Measurements from ENCODE around the gene ATP4B. TPM values are rescaled to one million over a fixed set of nuclear protein-coding genes. Genes with fewer than 3 reads are reported as not detected.

ATP4B gene
- total RNA-seq, 1 experiment from 2014 or later = not detected

DNA sequence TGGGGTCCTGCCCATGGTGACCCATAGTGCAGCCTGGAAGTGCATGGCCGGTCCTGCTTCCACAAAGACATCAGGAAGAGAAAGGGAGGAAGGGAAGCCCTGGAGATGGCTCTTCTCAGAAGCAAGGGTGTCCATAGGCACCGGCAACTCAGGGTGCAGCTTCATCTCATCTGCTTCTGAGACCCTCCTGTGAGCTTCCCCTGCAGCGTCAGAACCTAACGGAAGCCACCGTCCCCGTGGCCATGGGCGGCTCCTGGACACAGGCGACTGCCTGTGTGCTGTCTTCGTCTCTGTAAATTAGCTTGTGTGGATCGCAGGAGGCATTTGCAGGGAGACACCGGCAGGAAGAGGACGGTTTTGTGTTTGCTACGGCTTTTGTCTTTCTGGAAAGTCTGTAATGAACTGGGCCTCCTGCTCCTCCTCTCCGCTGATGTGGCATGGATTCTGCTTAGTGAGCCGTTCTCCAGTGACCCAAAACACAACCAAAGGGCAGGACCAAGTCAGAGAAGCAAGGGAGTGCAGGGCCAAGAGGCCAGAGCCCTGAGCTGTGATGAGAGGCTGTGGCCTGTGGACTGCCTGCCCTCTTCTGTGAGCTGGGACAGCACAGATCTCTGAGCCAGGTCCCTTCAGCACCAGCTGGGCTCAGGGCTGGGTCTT is 2.5 kb downstream of the ATP4B start:
- H3K4me3 Mint-ChIP-seq = no peak overlapping the region
- H3K9me3 Mint-ChIP-seq = no peaks in the 10 kb centered on the region
- Histone ChIP-seq H3K9me3 (ENCODE audit: control insufficient read depth, low read depth, low read length) (no peaks in the 10 kb centered on the region), H3K9ac (ENCODE audit: extremely low read depth, insufficient read length, low read length) (no peak overlapping the region), H2BK12ac (ENCODE audit: insufficient read length, low read depth, low read length) (no peak overlapping the region), H2BK20ac (ENCODE audit: low read depth, low read length, poor library complexity, severe bottlenecking) (no peak overlapping the region), H4K8ac (replicated peaks; ENCODE audit: insufficient read length, low read depth, low read length) (no peak overlapping the region), H3T11ph (ENCODE audit: low read length) (no peak overlapping the region), H3K79me2 (ENCODE audit: insufficient read depth, low read length) (no peaks in the 10 kb centered on the region), H2AK5ac (ENCODE audit: insufficient read length, low read length) (no peak overlapping the region), H3K56ac (ENCODE audit: insufficient read length, low read depth, low read length) (no peak overlapping the region), H4K91ac (ENCODE audit: insufficient read length, low read depth, low read length) (no peak overlapping the region), H3K23me2 (ENCODE audit: insufficient read length, low read depth, low read length, poor library complexity, severe bottlenecking) (no peaks in the 10 kb centered on the region), H2BK15ac (ENCODE audit: low read depth, low read length) (no peak overlapping the region), H3K4me1 (ENCODE audit: insufficient read depth, low read length) (no peaks in the 10 kb centered on the region), H3K27ac (ENCODE audit: insufficient read length, low read depth, low read length) (no peak overlapping the region), H3K4me2 (ENCODE audit: insufficient read depth, insufficient read length, low read length) (no peak overlapping the region), H4K20me1 (ENCODE audit: control insufficient read depth, insufficient read depth, insufficient read length) (no peaks in the 10 kb centered on the region), H3K14ac (ENCODE audit: insufficient read depth, low read length) (no peak overlapping the region), H3K4ac (ENCODE audit: low read depth, low read length) (no peak overlapping the region), H2BK5ac (ENCODE audit: insufficient read length, low read length) (no peak overlapping the region), H3K23ac (ENCODE audit: insufficient read length, low read depth, low read length) (no peak overlapping the region), H4K5ac (ENCODE audit: insufficient read length, low read depth, low read length) (no peak overlapping the region), H3K27me3 (ENCODE audit: insufficient read depth, low read length) (no peaks in the 10 kb centered on the region), H2BK120ac (ENCODE audit: low read depth, low read length, poor library complexity, severe bottlenecking) (no peak overlapping the region), H3K79me1 (ENCODE audit: insufficient read depth, low read depth, low read length, poor library complexity, severe bottlenecking) (no peaks in the 10 kb centered on the region), H3K18ac (ENCODE audit: insufficient read length, low read depth, low read length) (no peak overlapping the region), H2AFZ (ENCODE audit: low read length) (no peak overlapping the region)
- H3K27ac Mint-ChIP-seq = no peak overlapping the region
- H3K36me3 Mint-ChIP-seq (ENCODE audit: insufficient read depth in 1 of 3, low read depth in 3 of 3) = no peaks in the 10 kb centered on the region
- H3K4me1 Mint-ChIP-seq = peaks cover 2 to 3% of the 10 kb centered on the region in 2 experiments; a peak in 2 of 4 replicates
- no peaks in the 10 kb centered on the region; the same call in 1 of the 2 replicates for H3K27me3 Mint-ChIP-seq (ENCODE audit: low read depth)
- TF ChIP-seq, protein P1, sequence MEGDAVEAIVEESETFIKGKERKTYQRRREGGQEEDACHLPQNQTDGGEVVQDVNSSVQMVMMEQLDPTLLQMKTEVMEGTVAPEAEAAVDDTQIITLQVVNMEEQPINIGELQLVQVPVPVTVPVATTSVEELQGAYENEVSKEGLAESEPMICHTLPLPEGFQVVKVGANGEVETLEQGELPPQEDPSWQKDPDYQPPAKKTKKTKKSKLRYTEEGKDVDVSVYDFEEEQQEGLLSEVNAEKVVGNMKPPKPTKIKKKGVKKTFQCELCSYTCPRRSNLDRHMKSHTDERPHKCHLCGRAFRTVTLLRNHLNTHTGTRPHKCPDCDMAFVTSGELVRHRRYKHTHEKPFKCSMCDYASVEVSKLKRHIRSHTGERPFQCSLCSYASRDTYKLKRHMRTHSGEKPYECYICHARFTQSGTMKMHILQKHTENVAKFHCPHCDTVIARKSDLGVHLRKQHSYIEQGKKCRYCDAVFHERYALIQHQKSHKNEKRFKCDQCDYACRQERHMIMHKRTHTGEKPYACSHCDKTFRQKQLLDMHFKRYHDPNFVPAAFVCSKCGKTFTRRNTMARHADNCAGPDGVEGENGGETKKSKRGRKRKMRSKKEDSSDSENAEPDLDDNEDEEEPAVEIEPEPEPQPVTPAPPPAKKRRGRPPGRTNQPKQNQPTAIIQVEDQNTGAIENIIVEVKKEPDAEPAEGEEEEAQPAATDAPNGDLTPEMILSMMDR (conservative IDR thresholded peaks at IDR 0.05) = no peak
- DNase-seq = no peak
- no CpG with 5 or more reads among the region's 15 CpGs for WGBS (ENCODE audit: extremely low coverage, insufficient read length, low lambda C conversion rate)

Data from H9 (cell line).